ENCODE data around the gene RAPGEF5.

The RAPGEF5 gene

GRCh38 chr7:22252016-22252415, 104.9 kb downstream of the RAPGEF5 start:
- DNase-seq, result no peak

GRCh38 chr7:22251281-22251680, 105.7 kb downstream of the RAPGEF5 start:
- no peak for DNase-seq

- DNase-seq, result no peak
Measured at GRCh38 chr7:22250390-22250789, 106.6 kb downstream of the RAPGEF5 start.

- no peak for DNase-seq
Measured at GRCh38 chr7:22248111-22248809, 108.7 kb downstream of the RAPGEF5 start.

GRCh38 chr7:22241805-22242390, 115.1 kb downstream of the RAPGEF5 start:
- DNase-seq, result no peak

GRCh38 chr7:22240904-22241571, 115.9 kb downstream of the RAPGEF5 start:
- no peak for DNase-seq

- no peak for DNase-seq
Measured at GRCh38 chr7:22238354-22239311, 118.3 kb downstream of the RAPGEF5 start.

GRCh38 chr7:22235134-22235533, 121.8 kb downstream of the RAPGEF5 start:
- no peak for DNase-seq

GRCh38 chr7:22234227-22234626, 122.7 kb downstream of the RAPGEF5 start:
- no peak for DNase-seq

GRCh38 chr7:22231806-22232205, 125.1 kb downstream of the RAPGEF5 start:
- no peak for DNase-seq

GRCh38 chr7:22231141-22231540, 125.8 kb downstream of the RAPGEF5 start:
- no peak for DNase-seq

- DNase-seq, result no peak
Measured at GRCh38 chr7:22230238-22230637, 126.7 kb downstream of the RAPGEF5 start.

GRCh38 chr7:22229148-22229547, 127.8 kb downstream of the RAPGEF5 start:
- DNase-seq, result no peak

- DNase-seq, result no peak
Measured at GRCh38 chr7:22223807-22224206, 133.1 kb downstream of the RAPGEF5 start.

- DNase-seq, result no peak
Measured at GRCh38 chr7:22220941-22221340, 136.0 kb downstream of the RAPGEF5 start.

- no peak for DNase-seq
Measured at GRCh38 chr7:22219739-22220493, 137.0 kb downstream of the RAPGEF5 start.

GRCh38 chr7:22219036-22219435, 137.9 kb downstream of the RAPGEF5 start:
- DNase-seq, result no peak

- DNase-seq, result no peak
Measured at GRCh38 chr7:22216832-22217475, 140.0 kb downstream of the RAPGEF5 start.

GRCh38 chr7:22216309-22216708, 140.6 kb downstream of the RAPGEF5 start:
- DNase-seq, result no peak

- no peak for DNase-seq
Measured at GRCh38 chr7:22214000-22214399, 143.0 kb downstream of the RAPGEF5 start.

- DNase-seq, result no peak
Measured at GRCh38 chr7:22213081-22213480, 143.9 kb downstream of the RAPGEF5 start.

- no peak for DNase-seq
Measured at GRCh38 chr7:22210967-22211366, 146.0 kb downstream of the RAPGEF5 start.

All from GDM1 (cell line).